HG03571 (cell line): ENCODE results near the gene ASS1.

Experiments used
- ATAC-seq: cut with Tn5 transposase; IDR thresholded peaks from one replicate; pipeline ENCODE4 v1.9.1; 2021; ENCODE audit not compliant: unreplicated experiment

Gene ASS1

GRCh38 chr9:130527651-130528310, 83.0 kb downstream of the ASS1 start:
- ATAC-seq: no peak

GRCh38 chr9:130528674-130529073, 83.9 kb downstream of the ASS1 start:
- ATAC-seq: no peak

GRCh38 chr9:130530938-130531337, 86.2 kb downstream of the ASS1 start:
- no peak for ATAC-seq

- no peak for ATAC-seq
These were observed 86.9 kb downstream of the ASS1 start for GRCh38 chr9:130531670-130532069.

- no peak for ATAC-seq
These were observed 87.8 kb downstream of the ASS1 start for GRCh38 chr9:130532426-130533080.

GRCh38 chr9:130535818-130536521, 91.2 kb downstream of the ASS1 start:
- ATAC-seq: no peak

GRCh38 chr9:130536701-130537107, 91.9 kb downstream of the ASS1 start:
- no peak for ATAC-seq

- no peak for ATAC-seq
These were observed 92.7 kb downstream of the ASS1 start for GRCh38 chr9:130537346-130538050.

GRCh38 chr9:130539420-130540223, 94.9 kb downstream of the ASS1 start:
- ATAC-seq: no peak

GRCh38 chr9:130541533-130541932, 96.8 kb downstream of the ASS1 start:
- no peak for ATAC-seq

- no peak for ATAC-seq
These were observed 97.3 kb downstream of the ASS1 start for GRCh38 chr9:130542038-130542437.

- ATAC-seq: no peak
These were observed 97.9 kb downstream of the ASS1 start for GRCh38 chr9:130542457-130543228.

GRCh38 chr9:130543368-130543767, 98.6 kb downstream of the ASS1 start:
- no peak for ATAC-seq

- no peak for ATAC-seq
These were observed 99.1 kb downstream of the ASS1 start for GRCh38 chr9:130543859-130544258.

- no peak for ATAC-seq
These were observed 99.6 kb downstream of the ASS1 start for GRCh38 chr9:130544364-130544763.

GRCh38 chr9:130548103-130548502, 103.3 kb downstream of the ASS1 start:
- ATAC-seq: no peak

GRCh38 chr9:130549093-130549735, 104.5 kb downstream of the ASS1 start:
- ATAC-seq: no peak
